Fibroblast of lung (primary cell): ENCODE measurements around the gene SPA17. TPM values are rescaled to one million over a fixed set of nuclear protein-coding genes. Genes with fewer than 3 reads are reported as not detected.
A peak's percentile ranks its signal among the peaks of the same experiment; 100 is the strongest.

Source experiments
- DNase-seq, 2 donors: peaks; one replicate each; pipeline versions ENCODE4 v3.0.0 to v3.0.0-alpha.2; 2010; ENCODE audit warnings: low read depth in 2 of 2
- H2AFZ ChIP-seq: 2 replicates; pipeline ENCODE4 v1.5.1; 2012; ENCODE audit warnings: low read length, control low read depth, inconsistent platforms
- H3K27ac ChIP-seq: 2 replicates; pipeline ENCODE4 v1.5.1; 2011; ENCODE audit warnings: low read length, control low read depth; ENCODE audit not compliant: insufficient read depth
- H3K27me3 ChIP-seq: 2 replicates; pipeline ENCODE4 v1.5.1; 2011; ENCODE audit warnings: mild to moderate bottlenecking, low read length; ENCODE audit not compliant: control insufficient read depth, insufficient read depth
- H3K36me3 ChIP-seq: 2 replicates; pipeline ENCODE4 v1.5.1; 2011; ENCODE audit warnings: low read length; ENCODE audit not compliant: control insufficient read depth, insufficient read depth
- H3K4me1 ChIP-seq: 2 replicates; pipeline ENCODE4 v1.5.1; 2011; ENCODE audit warnings: low read length; ENCODE audit not compliant: control insufficient read depth, insufficient read depth; ENCODE audit errors: extremely low read depth
- H3K4me2 ChIP-seq: 2 replicates; pipeline ENCODE4 v1.5.1; 2011; ENCODE audit warnings: low read length, control low read depth; ENCODE audit not compliant: insufficient read depth; ENCODE audit errors: extremely low read depth
- H3K4me3 ChIP-seq, 4 experiments: fragments of 200-600 bp in 1 of 4; sonication (generic) in 1 of 4; replicated peaks in 1 of 4; 2 replicates each; pipeline ENCODE4 v1.5.1; 2011 to 2016; ENCODE audit warnings: low read length in 4 of 4, low read depth in 3 of 4, mild to moderate bottlenecking in 3 of 4, control low read depth in 2 of 4, inconsistent platforms in 1 of 4, mixed read lengths in 1 of 4; ENCODE audit not compliant: insufficient read depth in 1 of 4; ENCODE audit errors: control extremely low read depth in 1 of 4
- H3K79me2 ChIP-seq: 2 replicates; pipeline ENCODE4 v1.5.1; 2012; ENCODE audit warnings: mild to moderate bottlenecking, low read length, inconsistent platforms; ENCODE audit not compliant: control insufficient read depth, insufficient read depth
- H3K9ac ChIP-seq: 2 replicates; pipeline ENCODE4 v1.5.1; 2011; ENCODE audit warnings: mild to moderate bottlenecking, low read length, control low read depth; ENCODE audit not compliant: insufficient read depth
- H3K9me3 ChIP-seq: 2 replicates; pipeline ENCODE4 v1.5.1; 2012; ENCODE audit warnings: low read depth, low read length; ENCODE audit not compliant: control insufficient read depth, insufficient read depth
- H4K20me1 ChIP-seq: 2 replicates; pipeline ENCODE4 v1.5.1; 2011; ENCODE audit warnings: low read length; ENCODE audit not compliant: control insufficient read depth, insufficient read depth; ENCODE audit errors: extremely low read depth
- CTCF ChIP-seq, 2 donors: IDR thresholded peaks in 1 of 2; conservative IDR thresholded peaks in 1 of 2; 1 replicate in 1 of 2; 2 replicates in 1 of 2; pipeline ENCODE4 v1.5.1; 2011 to 2012; ENCODE audit warnings: low read length in 2 of 2, control low read depth in 1 of 2, inconsistent platforms in 1 of 2, low read depth in 1 of 2, mild to moderate bottlenecking in 1 of 2
- EZH2 ChIP-seq: IDR thresholded peaks from 2 replicates; pipeline ENCODE4 v1.5.1; 2012; ENCODE audit warnings: low read length, control low read depth, mild to moderate bottlenecking; ENCODE audit errors: missing control alignments
- polyA plus RNA-seq, 2 donors: library from polyadenylated mRNA; depleted of rRNA in 1 of 2; stranded (reverse) in 1 of 2; unstranded in 1 of 2; fragments of >200 nt; gene quantifications; 2 replicates each; pipeline ENCODE4 v1.2.1, GENCODE V29; 2011 to 2012; ENCODE audit warnings: missing spikeins in 1 of 2
- total RNA-seq: library from RNA; depleted of rRNA; stranded (reverse); fragments of >200 nt; gene quantifications from 2 replicates; pipeline ENCODE4 v1.2.1, GENCODE V29; 2014

Gene SPA17
- total and polyA plus RNA-seq, 2 donors (not counting 1 experiment from before 2014, with no cell fraction given) = 18.0 to 19.1 TPM

DNA sequence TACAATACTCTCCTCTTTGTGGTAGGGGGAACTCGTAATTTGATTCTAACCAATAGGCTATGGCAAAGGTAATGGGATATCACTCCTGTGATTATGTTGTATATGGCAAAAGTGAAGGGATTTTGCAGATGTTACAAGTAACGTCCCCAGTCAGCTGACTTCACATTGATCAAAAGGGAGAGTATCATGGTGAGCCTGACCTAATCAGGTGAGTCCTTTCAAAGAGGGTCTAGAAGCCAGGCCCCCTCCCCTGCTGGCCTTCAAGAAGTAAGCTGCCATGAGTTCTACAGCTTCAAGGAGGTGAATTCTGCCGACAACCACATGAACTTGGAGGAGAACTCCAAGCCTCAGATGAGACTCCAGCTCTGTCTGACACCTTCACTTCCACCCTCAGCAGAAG is 31.1 kb upstream of the SPA17 start:
- Histone ChIP-seq H3K79me2 (no peaks in the 10 kb centered on the region), H3K36me3 (no peaks in the 10 kb centered on the region), H3K4me1 (peaks cover 16% of the 10 kb centered on the region), H2AFZ (no peak overlapping the region), H4K20me1 (no peaks in the 10 kb centered on the region), H3K9me3 (no peaks in the 10 kb centered on the region), H3K27me3 (no peaks in the 10 kb centered on the region), H3K27ac (no peak overlapping the region), H3K9ac (no peak overlapping the region), H3K4me3 (no peak overlapping the region), H3K4me2 (no peak overlapping the region)
- no peak for DNase-seq
- TF ChIP-seq EZH2 (no peak), CTCF (conservative IDR thresholded peaks at IDR 0.05 in 1 of 2, IDR thresholded peaks at IDR 0.05 in 1 of 2; ENCODE audit: low read depth in 1 of 2, low read length in 2 of 2) (no peak)

GRCh38 chr11:124643042-124643604 is 30.6 kb upstream of the SPA17 start:
- Histone ChIP-seq H3K79me2 (no peaks in the 10 kb centered on the region), H3K27me3 (no peaks in the 10 kb centered on the region), H3K9me3 (no peaks in the 10 kb centered on the region), H3K4me1 (peaks cover 16% of the 10 kb centered on the region), H3K9ac (no peak overlapping the region), H3K4me2 (no peak overlapping the region), H3K36me3 (no peaks in the 10 kb centered on the region), H3K4me3 (no peak overlapping the region), H4K20me1 (no peaks in the 10 kb centered on the region), H2AFZ (no peak overlapping the region), H3K27ac (peak overlapping the region; percentile 60)
- DNase-seq = no peak
- no peak for TF ChIP-seq EZH2
- TF ChIP-seq CTCF (conservative IDR thresholded peaks at IDR 0.05 in 1 of 2, IDR thresholded peaks at IDR 0.05 in 1 of 2; ENCODE audit: low read depth in 1 of 2, low read length in 2 of 2) = no peak

GRCh38 chr11:124643605-124644425 is 29.9 kb upstream of the SPA17 start:
- peak; percentile 92 to 98 for DNase-seq
- H3K36me3 ChIP-seq = no peaks in the 10 kb centered on the region
- no peak overlapping the region for H2AFZ ChIP-seq
- no peak overlapping the region for H3K4me3 ChIP-seq
- no peak for TF ChIP-seq CTCF (conservative IDR thresholded peaks at IDR 0.05 in 1 of 2, IDR thresholded peaks at IDR 0.05 in 1 of 2; ENCODE audit: low read depth in 1 of 2, low read length in 2 of 2)
- no peak for TF ChIP-seq EZH2
- H3K4me1 ChIP-seq = peaks cover 16% of the 10 kb centered on the region
- H3K4me2 ChIP-seq = peak overlapping the region; percentile 41
- no peaks in the 10 kb centered on the region for H4K20me1 ChIP-seq
- peak overlapping the region; percentile 60 for H3K27ac ChIP-seq
- H3K9me3 ChIP-seq = no peaks in the 10 kb centered on the region
- no peaks in the 10 kb centered on the region for H3K27me3 ChIP-seq
- no peak overlapping the region for H3K9ac ChIP-seq
- no peaks in the 10 kb centered on the region for H3K79me2 ChIP-seq
